ENCODE results near the gene LRFN3.
"Not testable (repeated sequence)": the region's sequence is repeated elsewhere in the genome, so short reads cannot be mapped to it uniquely, and the experiment has no call there.

The LRFN3 gene

DNA sequence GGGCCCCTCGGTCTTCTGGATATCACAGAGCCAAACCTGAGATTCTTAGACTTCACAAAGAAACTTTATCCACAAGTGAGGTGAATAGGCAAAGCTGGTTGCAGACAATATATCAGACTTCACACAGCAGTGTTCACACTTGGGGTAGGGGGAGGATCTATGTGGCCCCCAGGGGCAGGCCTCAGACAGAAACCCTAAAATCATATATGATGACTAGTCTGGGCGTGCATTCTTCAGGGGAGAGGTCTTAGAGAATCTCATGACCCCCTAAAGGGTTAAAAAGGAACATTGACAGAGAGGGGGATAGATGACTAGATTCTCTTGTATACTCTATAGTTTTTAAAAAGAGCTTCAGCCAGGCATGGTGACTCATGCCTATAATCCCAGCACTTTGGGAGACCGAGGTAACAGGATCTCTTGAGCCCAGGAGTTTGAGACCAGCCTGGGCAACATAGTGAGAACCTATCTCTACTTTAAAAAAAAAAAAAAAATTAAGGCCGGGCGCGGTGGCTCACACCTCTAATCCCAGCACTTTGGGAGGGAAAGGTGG is 30.9 kb upstream of the LRFN3 start:
- DNase-seq: no peak

DNA sequence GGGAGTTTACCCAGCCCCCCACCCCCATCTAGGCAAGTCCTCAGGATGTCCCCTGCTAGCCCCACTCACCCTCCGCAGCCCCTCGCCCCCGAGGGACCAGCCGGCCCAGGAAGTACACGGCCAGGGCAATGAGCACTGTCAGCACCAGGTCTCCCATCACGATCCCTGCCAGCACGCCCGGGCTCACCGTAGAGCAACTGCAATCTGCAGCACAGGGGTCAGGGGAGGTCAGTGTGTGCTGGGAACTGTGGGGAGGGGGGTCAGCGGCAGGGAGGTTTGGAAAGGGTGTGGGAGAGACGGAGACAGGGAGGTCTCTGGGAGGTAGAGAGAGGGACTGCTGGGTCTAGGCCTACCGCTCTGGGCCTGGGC is 28.8 kb upstream of the LRFN3 start:
- no peak for DNase-seq

DNA sequence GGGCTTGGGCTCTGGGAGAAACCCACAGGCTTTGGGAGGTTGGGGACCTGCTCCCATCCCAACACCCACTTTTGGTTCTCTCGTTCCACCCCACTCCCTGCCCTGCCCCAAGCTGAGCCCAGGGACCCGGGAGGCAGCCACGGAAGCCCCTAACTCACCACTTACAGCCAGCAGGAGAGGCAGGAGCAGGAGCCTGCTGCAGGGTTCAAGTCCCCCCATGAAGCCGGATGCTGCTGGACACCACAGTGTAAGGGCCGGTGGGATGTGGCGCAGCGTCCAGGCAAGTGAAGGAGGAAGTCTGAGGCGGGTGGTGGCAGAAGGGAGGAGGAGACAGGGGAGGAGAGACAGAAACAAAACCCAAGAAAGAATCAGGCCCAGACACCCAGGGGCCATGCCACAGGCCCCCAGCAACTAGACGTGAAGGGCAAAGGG is 28.1 kb upstream of the LRFN3 start, which contains the start of gene TYROBP:
TSS of gene TYROBP (minus strand) at position 286 of the 432 bp plus-strand sequence. CDS start at position 219, 67 bp downstream.
- no peak for DNase-seq

DNA sequence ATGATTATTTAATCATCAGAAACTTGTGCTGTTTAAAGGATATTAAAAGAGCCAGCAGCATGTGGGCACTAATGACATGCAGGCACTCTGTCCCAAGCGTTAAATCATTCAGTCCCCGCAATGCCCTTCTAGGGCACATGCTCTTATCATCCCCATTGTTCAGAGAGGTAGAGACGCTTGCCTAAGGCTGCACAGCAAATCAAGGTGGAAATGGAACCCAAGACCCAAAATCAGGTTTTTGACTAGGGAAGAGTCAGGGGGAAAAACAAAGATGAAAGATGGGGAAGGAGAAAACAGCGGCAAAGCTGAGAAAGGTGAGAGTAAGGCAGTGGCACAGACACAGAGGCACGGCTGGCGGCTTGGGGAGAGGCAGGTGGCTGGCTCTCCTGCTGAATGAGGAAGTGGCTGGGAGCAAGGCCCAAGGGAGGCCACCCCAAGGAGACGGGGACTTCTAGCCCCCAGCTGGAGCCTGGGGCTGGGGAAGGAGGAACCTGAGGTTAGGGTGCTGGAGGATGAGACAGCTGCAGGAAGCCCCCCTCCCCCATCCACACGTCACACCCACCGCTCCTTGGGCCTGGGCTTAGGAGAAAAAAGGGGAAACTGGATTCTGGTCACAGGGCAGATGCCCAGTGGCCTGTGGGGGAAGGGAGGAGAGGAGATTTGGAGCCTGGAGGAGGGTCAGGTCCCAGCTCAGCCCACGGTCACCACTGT is 27.0 kb upstream of the LRFN3 start:
- DNase-seq: no peak

- DNase-seq: no peak
Measured at GRCh38 chr19:35909684-35910035, 26.5 kb upstream of the LRFN3 start.

GRCh38 chr19:35910355-35910754 is 25.8 kb upstream of the LRFN3 start:
- not testable (repeated sequence) for DNase-seq

- no peak for DNase-seq
Measured at GRCh38 chr19:35911173-35911572, 25.0 kb upstream of the LRFN3 start.

DNA sequence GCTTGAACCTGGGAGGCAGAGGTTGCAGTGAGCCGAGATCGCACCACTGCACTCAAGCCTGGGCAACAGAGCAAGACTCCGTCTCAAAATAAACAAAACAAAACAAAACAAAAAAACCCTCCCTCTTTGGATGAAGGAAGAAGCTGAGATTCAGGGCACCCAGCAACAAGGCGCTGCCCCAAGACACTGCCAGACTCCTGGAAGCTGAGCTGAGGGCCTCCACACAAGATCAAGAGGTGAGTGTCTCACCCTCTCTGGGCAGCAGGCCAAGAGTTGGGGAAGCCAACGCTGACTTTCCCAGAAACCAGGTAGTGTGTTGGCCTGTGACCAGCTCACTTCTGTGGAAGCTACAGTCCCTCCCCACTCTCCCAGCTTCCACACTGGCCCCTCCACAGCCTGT is 24.4 kb upstream of the LRFN3 start:
- no peak for DNase-seq

DNA sequence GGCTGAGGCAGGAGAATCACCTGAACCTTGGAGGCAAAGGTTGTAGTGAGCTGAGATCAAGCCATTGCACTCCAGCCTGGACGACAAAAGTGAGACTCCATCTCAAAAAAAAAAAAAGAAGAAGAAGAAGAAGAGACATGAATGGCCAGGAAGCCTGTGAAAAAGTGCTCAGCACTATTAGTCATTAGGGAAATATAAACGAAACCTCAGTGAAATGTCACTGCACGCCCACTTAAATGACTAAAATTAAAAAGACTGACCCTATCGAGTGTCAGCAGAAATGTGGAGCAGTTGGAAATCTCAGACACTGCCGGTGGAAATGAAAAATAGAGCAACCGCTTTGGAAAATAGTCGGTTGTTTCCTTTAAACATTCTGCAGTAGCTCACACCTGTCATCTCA is 22.6 kb upstream of the LRFN3 start:
- DNase-seq: no peak

DNA sequence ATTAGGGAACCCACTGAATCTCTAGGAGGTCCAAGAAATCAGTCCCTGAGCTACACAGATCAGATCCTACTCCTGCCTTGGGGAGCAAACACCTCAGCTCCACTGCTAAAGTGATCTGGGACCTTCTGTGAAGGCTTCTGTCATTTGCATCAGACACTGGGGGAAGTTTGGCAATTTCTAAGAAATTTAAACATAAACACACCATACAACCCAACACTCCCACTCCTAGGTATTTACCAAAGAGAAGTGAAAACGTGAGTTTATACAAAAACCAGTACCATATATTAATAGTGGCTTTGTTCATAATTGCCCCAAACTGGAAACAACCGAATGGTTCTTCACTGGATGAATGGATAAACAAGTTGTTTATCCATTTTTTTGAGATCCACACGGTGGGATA is 20.7 kb upstream of the LRFN3 start:
- no peak for DNase-seq

DNA sequence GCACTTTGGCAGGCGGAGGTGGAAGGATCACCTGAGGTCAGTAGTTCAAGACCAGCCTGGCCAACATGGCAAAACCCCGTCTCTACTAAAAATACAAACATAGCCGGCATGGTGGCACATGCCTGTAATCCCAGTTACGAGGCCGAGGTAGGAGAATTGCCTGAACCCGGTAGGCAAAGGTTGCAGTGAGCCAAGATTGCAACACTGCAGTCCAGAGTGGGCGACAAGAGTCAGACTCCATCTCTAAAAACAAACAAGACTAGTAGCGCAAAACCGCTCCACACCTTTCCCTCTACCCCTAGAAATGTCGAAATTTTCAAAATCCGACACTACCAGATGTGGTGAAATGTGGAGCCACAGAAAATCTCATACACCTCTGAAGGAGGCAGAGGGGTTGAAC is 16.9 kb upstream of the LRFN3 start:
- DNase-seq: no peak

DNA sequence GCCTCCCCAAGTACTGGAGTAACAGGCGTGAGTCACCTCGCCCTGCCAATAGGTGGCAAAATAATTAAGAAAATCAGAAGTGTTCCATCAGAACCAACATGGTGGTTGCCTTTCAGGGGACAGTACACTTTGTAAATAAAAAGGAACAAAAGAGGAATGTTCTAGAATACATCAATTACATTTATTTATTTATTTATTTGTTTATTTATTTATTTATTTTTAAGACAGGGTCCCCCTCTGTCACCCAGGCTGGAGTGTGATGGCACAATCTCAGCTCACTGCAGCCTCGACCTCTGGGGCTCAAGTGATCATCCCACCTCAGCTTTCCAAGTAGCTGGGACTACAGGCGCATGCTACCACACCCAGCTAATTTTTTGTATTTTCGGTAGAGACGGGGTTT is 15.2 kb upstream of the LRFN3 start:
- no peak for DNase-seq

GRCh38 chr19:35925501-35925900 is 10.7 kb upstream of the LRFN3 start:
- DNase-seq: no peak

- DNase-seq: no peak
Measured at GRCh38 chr19:35928507-35928906, 7.7 kb upstream of the LRFN3 start.

DNA sequence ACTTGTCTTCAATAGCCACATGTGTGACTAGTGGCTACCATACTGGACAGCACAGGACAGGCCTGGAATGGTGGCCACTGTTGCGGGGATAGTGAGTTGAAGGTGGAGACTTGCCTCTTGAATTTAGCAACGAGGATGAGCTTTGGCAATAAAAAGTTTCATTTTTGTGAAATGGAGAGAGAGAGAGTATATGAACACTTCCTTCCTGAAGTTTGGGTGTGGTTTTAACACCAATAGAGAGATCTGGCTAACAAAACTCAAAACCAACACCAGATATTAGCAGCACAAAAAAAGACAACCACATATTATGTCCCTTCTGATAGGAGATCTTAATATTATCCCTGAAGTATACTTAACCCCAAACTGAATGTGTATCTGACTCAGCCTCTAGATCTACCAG is 6.3 kb upstream of the LRFN3 start:
- DNase-seq: no peak

DNA sequence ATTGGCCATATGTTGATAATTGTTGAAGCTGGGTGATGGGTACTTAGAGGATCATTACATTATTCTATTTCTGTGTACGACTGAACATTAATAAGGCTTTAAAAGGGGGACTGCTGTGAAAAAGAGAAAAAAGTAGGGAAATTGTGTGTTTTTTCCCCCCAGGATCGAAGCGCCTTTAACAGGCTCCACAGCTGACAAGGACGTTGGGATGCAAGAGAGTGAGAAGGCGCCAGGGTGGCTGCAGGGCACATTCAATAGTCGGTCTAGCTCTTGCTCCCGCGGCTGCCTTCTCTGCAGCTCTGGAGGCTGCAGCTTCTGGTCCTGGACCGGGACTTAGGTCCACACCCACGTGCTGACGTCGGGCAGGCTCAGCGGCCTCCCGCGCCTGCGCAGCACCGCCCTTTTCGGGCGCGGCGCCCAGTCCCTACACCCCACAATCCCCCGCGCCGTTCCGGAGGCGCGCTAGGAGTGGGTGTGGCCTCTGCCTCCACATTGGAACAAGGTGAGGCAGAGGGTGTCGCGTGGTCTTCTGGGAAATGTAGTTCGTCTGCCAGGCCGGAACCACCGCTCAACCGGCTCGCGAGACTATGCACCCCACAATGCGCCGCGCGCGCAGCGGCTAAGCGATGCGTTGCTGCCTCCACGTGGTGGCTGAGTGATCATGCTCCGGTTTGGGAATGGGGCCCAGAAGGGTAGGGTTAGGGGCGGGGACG is 4.9 kb upstream of the LRFN3 start:
- DNase-seq: peak; percentile 98

DNA sequence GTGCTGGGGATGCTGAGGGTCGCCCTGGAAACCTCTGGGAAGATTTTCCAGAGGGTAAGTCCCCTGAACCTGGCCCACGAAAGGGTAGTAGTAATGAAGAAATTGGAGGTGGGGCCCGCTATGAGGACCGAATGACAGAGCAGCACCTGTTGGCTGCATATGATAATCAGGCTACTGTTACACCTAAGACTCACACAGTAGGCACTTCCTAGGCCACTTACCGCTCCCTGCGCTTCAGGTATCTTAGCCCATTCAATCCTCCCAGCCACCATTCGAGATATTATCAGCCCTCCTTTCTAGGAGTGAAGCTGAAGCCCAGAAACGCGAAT is 4.3 kb upstream of the LRFN3 start:
- DNase-seq: no peak

DNA sequence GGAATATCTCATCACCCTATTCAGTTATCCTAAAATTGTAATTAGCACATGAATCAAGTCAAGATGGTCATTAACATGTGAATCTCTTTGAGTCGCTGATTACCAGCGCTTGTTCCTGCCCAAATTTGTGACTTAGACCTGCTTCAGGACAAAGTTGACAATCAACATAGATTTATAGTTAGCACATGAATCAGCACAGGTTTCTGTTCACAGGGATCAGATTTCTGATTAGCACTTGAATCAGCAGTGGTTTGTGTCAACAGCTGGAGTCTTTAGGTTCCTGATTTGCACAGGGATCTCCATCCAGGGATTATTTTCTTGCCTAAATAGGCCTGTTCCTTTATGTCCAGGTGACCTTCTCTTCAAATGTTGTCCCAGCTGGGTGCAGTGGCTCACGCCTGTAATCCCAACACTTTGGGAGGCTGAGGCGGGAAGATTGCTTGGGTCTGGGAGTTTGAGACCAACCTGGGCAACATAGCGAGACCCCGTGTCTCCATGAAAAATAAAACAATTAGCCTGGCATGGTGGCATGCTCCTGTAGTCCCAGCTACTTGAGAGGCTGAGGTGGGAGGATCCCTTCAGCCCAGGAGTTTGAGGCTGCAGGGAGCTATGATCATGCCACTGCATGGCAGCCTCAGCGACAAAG is 3.8 kb upstream of the LRFN3 start:
- no peak for DNase-seq

GRCh38 chr19:35936738-35937268 is 629 bp downstream of the LRFN3 start:
- DNase-seq: no peak

GRCh38 chr19:35937345-35938281 is 1.4 kb downstream of the LRFN3 start:
- no peak for DNase-seq

GRCh38 chr19:35938282-35939224 is 2.4 kb downstream of the LRFN3 start:
- DNase-seq: no peak
